ENCODE data around the gene ASB18.

The ASB18 gene

GRCh38 chr2:236156095-236156859 lies 107.9 kb downstream of the ASB18 start:
- no peak for TF ChIP-seq CTCF (IDR thresholded peaks at IDR 0.05; ENCODE audit: low read depth, low read length, missing control alignments)
- H3K4me3 ChIP-seq (ENCODE audit: low read depth, low read length) = no peak overlapping the region
- DNase-seq (ENCODE audit: low read depth) = no peak
- in situ Hi-C loops (cut with HindIII; ENCODE audit: low sequenced_read_pairs) = no loop called here

DNA sequence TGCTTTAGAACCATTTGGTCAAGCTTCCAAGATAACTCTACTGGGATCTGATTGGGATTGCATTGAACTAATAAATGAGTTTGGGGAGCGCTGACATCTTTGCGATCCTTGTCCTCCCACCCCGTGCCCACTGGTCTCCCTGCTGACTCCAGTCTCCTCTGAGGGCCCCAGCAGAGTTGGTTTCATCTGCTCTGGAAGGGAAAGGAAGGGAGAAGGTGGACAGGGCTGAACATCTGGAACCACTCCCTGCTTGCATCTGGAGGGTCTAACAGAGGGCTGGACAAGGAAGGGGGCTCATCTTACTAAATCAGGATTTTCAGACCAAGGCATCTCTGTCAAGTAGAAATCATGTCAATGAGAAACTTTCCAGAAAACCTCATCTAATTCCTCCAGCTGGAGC lies 108.8 kb downstream of the ASB18 start:
- no peak for TF ChIP-seq CTCF (IDR thresholded peaks at IDR 0.05; ENCODE audit: low read depth, low read length, missing control alignments)
- in situ Hi-C loops (cut with HindIII; ENCODE audit: low sequenced_read_pairs) = no loop called here
- no peak overlapping the region for H3K4me3 ChIP-seq (ENCODE audit: low read depth, low read length)
- DNase-seq (ENCODE audit: low read depth) = no peak

- TF ChIP-seq CTCF (IDR thresholded peaks at IDR 0.05; ENCODE audit: low read depth, low read length, missing control alignments) = no peak
- no peak overlapping the region for H3K4me3 ChIP-seq (ENCODE audit: low read depth, low read length)
- in situ Hi-C loops (cut with HindIII; ENCODE audit: low sequenced_read_pairs) = no loop called here
- no peak for DNase-seq (ENCODE audit: low read depth)
These were observed 117.8 kb downstream of the ASB18 start for GRCh38 chr2:236146436-236146835.

DNA sequence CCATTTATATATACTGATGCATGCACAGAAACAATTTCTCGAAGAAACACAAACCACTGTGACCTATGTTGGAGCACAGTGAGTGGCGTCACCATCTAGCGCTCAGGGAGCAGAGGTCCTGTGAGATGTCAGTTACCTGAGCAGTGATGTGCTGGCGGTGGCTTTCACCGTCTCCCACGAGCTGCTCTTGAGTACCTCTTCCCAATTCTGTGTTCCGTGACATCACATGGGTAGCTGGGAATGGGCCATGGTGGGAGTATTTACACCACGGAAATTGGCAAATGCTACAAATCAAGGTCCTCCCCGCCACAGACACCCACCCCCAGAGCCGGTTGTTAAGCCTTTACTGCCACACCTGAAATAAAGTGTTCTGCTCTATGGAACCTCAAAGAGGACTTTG lies 120.4 kb downstream of the ASB18 start:
- in situ Hi-C loops (cut with HindIII; ENCODE audit: low sequenced_read_pairs) = no loop called here
- no peak overlapping the region for H3K4me3 ChIP-seq (ENCODE audit: low read depth, low read length)
- no peak for DNase-seq (ENCODE audit: low read depth)
- TF ChIP-seq CTCF (IDR thresholded peaks at IDR 0.05; ENCODE audit: low read depth, low read length, missing control alignments) = no peak
